HUDEP-2 (cell line): ENCODE measurements around the gene G6PC1.
"Not testable (repeated sequence)": the region's sequence is repeated elsewhere in the genome, so short reads cannot be mapped to it uniquely, and the experiment has no call there.

Experiments
- DNase-seq, 76 experiments: peaks; one replicate each; lab custom pipeline; 2025; ENCODE audit not compliant: unreplicated experiment in 76 of 76; lab: John Stamatoyannopoulos, UW

The G6PC1 gene

DNA sequence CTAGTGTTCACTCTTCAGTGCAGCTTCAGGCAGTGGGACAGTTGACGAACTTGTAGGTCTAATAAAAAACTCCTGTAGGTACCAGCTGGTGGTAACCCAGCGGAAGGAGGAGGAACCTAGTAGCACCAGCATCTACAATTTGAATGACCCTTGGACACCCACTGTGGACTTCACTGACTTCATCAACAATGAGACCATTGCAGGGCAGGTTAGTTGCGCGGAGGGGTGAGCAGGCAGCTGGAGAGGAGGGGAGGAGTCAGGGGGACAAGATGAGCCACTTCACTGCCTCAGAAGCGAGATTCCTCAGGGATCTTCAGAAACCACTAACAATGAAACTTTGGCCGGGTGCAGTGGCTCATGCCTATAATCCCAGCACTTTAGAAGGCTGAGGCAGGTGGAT, 27.3 kb upstream of the G6PC1 start:
- DNase-seq, result no peak

DNA sequence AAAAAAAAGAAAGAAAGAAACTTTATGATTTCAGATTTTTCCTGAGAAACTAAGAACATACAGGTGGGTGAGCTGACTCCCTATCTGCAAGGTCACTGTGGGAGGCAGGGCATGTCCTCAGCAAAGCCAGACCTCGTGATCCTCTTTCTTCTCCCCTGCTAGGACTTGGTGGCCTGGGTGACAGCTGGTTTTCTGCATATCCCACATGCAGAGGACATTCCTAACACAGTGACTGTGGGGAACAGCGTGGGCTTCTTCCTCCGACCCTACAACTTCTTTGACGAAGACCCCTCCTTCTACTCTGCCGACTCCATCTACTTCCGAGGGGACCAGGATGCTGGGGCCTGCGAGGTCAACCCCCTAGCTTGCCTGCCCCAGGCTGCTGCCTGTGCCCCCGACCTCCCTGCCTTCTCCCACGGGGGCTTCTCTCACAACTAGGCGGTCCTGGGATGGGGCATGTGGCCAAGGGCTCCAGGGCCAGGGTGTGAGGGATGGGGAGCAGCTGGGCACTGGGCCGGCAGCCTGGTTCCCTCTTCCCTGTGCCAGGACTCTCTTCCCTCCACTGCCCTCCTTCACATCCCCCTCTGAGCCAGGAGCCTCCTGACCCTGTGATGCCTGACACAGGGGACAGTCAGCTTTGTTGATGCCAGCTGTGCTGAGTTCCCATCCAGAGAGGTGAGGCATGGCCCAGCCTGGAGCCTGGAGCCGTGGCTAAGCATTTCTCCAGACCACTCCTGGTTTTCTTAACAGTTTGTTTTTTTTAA, 26.5 kb upstream of the G6PC1 start:
- not testable (repeated sequence) for DNase-seq

DNA sequence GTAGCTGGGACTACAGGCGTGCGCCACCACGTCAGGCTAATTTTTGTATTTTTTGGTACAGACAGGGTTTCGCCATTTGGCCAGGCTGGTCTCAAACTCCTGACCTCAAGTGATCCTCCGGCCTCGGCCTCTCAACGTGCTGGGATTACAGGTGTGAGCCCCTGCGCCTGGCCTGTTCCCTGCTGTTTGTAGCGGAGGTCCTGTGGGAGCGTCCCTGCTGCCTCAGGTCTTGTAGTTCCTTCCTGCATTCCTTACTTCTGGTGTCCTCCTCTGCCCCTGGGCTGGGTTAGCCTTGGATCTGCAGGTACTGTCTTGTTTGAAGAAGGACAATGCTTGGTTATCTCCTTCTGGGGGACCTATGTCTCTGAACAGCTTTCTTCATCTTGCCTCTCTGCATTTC, 23.6 kb upstream of the G6PC1 start:
- no peak for DNase-seq

DNA sequence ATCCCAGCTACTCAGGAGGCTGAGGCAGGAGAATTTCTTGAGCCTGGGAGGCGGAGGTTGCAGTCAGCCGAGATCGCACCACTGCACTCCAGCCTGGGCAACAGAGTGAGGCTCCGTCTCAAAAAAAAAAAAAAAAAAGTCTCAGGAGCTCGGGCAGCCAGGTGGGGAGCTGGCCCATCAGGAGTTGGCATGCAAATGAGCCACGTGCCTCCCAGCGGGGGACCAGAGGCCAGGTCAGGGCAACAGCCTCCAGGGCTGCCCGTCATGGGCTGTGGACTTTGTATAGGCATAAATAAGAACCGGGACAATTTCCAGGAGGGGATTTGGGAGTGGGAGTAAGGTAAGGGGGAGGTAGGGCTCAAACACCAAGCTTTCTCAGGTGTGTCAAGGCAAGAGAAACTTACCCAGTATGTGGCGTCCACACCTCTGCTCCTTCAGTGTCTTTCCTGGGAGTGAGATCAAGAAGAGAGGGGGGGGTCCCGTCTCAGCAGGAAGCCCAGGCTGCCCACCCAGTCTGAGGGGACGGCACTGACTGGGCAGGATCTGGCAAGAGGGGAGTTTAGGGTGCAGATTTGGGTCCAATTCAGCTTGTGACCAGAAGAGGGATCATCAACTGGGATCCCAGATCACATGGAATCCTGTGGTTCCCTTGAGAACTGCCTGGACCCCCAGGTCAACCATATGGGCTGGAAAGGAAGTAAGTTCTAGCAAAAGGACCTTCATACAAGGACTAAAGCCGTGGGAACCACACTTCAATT, 22.3 kb upstream of the G6PC1 start:
- DNase-seq, result no peak

DNA sequence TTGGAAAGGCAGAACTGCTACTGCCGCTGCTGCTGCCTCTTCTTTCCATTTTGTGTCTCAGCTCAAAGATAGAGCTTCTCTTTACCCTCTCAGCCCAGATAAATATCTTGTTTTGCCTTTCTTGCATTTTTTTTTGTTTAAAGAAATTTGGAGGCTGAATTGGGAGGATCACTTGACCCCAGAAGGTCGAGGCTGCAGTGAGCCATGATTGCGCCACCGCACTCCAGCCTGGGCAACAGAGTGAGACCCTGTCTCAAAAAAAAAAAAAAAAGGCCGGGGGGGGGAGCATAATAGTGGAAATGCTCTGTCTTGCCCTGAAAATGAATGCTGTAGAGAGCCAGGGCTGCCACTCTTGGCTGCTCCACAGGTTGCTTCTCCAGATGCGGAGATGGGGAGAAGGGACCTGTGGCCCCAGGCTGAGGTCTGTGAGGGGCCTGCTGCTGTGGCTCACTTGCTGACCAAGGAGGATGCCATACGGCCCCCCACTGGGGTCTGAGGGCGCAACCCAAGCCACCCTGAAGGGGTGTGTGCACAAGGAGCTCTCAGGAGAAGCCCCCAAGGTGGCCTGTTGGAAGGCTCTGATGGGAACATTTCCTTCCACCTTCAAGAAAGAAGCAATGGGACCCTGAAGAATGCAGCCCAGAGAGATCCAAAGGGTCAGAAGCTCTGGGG, 21.5 kb upstream of the G6PC1 start:
- DNase-seq, result no peak

DNA sequence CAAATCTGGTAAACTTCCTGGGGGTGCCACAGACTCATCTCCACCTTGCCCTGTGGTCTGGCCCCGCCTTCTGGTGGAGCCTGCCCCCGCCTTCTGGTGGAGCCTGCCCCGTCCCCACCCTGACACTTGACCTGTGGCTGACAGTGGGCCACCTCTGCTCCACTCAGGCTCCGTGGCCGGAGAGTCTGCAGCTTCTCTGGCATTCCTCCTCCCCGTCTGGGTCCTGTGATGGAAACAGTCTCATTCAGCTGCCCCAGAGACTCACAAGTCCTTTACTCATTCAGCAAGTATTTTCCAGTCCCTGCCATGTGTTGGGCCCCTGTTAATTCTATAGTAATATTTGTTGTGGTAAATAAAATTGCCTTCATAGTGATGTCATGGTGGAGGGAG, 21.0 kb upstream of the G6PC1 start:
- no peak for DNase-seq

DNA sequence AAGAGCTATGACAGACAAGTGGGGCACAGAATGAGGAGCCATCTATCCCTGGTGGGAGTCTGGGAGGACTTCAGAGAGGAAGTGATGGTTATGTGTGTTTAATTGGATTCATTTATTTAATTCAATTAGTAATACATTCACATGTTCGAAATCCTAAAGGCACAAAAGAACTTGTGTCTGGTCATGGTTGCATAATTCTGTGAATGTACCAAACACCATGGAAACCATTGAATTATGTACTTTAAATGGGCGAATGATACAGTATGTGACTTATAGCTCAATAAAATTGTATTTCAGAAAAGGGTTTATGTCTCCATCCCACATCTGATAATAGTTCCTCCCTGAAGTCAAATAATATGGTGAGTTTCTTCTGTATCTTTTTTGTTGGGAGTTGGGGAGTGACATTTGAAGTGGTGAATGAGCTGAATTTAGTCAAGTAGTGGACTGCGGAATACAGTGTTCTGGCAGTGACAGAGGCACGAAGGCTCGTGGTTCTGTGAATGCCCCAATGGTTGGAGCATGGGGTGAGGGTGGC, 19.8 kb upstream of the G6PC1 start:
- no peak for DNase-seq

DNA sequence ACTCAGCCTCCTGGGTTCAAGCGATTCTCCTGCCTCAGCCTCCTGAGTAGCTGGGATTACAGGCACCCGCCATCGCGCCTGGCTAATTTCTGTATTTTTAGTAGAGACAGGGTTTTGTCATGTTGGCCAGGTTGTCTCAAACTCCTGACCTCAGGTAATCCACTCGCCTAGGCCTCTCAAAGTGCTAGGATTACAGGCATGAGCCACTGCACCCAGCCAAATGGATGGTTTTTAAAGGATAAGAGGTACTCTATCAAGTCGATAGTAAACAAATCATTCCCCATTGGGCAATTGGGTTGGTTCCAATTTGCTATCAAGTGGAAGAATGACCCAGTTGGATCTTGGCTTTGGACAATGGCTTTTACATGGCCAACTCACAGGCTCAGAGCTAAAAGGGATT, 18.9 kb upstream of the G6PC1 start:
- not testable (repeated sequence) for DNase-seq

DNA sequence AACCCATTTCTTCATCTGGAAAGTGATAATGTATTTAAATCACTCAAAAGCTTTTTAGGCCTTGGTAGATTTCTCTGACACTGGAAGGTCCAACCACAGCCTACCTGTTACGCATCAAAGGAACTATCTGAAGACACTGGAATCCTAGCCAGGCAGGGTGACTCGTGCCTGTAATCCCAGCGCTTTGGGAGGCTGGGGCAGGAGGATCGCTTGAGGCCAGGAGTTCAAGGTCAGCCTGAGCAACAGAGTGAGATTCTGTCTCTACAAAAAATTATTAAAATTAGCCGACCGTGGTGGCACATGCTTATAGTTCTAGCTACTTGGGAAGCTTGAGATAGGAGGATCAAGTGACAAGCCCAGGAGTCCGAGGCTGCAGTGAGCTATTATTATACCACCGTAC, 18.4 kb upstream of the G6PC1 start:
- DNase-seq, result no peak

DNA sequence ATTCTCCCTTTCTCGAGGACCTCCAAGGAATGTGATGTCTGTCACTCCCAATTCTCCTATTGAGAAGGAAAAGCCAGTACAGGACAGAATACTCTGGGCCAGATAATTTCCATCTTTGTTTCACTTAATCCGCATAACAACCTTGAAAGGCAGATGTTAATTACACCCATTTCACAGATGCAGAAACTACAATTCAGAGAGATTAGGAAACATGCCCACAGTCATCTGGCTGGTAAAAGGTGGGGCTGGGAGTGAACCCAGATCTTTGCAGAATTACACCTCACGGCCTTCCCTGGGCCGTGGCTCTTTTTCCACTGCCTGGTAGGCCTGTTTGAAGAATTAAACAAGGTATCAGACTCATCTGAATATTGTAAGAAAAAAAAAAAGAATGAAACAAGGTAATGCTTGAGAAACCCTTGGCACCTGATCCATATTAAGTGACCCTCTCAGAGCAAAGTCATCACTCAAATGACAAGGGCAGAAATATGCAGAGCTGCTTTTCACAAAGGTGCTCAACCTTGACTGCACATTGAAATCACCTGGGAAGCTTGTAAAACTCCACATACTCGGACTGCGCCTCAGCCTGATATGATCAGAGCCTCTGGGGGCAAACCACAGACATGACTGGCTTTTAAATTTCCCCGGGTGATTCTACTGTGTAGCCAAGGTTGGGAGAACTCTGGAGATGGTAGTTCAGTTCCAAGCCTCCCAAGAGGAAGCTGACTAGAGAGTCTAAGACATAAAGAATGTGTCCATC, 16.6 kb upstream of the G6PC1 start:
- no peak for DNase-seq

DNA sequence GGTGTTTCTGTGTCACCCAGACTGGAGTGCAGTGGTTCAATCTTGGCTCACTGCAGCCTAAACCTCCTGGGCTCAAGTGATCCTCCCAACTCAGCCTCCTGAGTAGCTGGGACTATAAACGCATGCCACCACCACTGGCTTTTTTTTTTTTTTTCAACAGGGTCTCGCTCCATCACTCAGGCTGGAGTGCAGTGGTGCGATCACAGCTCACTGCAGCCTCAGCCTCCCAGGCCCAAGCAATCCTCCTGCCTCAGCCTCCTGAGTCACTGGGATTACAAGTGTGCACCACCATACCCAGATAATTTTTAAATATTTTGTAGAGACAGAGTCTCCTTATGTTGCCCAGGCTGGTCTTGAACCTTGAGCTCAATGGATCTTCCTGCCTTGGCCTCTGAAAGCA, 14.8 kb upstream of the G6PC1 start:
- DNase-seq, result not testable (repeated sequence)

DNA sequence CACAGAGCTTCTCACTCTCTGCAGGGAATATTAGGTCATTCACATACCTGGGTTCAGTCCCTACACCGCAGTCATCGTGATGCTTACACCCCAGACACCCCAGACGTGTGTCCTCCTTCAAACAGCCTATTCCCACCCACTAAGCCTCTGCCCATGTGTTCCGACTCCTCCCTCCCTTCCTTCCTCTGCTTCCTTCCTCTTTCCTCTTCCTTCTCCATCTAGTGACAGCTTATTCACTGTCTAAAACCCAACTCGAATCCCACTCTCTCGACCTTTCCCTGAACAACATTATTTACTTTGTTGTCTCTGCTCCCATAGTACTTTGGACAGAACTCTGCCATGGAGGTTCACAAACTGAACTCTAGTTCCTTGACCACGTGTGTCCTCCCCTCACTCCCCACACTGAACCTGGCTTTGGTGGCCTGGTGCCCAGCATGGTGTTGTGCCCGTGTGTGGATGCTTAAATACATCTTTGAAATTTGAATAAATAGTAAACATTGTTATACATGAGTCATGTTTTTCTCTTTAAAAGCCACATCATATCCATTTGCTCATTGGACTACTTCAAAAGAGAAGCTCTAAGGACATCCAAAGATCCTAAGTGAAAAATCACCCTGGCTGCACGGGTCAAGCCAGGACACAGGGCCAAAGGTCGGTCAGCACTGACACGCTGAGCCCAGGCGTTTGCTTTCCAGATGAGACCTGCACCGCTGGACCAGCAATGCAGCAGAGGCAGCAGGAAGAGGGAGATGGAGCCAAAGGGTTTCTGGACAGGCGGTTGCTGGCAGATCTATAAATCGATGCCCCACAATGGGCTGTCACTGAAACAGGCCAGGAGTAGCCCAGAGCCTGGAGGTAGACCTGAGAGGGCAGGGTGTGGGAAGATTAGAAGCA, 14.1 kb upstream of the G6PC1 start:
- no peak for DNase-seq

DNA sequence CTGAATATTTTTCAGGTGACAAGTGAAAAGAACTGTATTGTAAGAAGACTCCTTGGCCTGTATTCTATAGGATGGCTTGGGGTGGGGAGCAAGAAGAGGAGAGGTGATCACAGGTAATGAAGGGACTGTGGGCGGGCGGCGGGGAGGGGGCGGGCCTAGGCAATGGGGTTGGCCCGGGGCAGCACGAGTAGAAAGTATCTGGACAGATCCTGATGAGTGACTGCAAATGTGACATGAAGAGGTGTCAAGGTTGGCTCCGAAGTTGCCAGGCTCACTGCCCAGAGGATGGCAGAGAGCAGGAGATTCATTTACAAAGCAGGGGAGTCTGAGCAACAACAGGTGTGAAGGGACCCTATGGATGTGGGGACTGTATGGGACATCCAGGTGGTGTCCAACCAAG, 10.8 kb upstream of the G6PC1 start:
- no peak for DNase-seq

DNA sequence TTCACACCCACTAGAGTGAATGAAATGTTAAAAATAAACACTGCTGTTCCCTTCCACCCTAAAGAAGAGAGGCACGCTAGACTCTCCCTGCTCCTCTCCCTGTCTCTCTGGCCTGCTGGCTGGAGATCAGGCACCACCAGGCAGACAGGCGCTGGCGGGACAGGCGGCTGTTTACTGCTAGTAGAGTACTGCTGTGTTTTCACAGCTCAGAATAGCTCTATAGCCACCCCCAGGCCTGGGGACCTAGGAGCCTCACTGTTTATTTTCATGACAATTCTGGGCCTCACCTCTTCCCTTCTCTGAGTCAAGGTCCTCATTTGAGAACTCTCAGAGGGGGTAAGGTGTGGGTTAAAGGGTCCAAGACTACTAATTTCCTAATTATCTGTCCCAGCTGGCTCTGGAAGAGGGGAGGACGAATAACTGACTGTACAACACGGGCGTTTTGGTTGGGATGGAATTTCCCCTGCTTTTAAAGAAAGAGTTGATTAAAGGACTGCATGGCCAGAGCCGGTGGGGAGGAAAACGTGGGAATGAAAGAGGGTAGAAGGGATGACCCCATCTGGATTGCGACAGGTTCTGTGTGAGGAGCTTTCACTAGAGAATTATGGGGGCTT, 9.0 kb upstream of the G6PC1 start:
- DNase-seq, result no peak

DNA sequence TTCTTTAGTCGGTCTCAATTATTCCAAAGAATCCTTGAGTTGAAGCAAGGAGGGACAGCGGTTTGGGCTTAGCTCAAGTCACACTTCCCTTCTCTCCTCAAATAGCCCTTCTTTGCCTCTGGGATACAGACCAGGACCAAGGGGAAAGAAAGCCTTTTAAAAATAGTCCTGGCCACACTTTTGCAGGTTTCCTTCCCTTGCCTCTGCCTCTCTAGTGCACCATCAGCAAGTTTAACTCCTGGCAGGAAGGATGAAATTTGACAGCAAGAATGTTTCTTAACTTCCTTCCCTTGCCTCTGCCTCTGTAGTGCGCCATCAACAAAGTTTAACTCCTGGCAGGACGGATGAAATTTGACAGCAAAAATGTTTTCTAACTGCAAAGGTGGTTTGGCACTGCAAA, 7.2 kb upstream of the G6PC1 start:
- no peak for DNase-seq

DNA sequence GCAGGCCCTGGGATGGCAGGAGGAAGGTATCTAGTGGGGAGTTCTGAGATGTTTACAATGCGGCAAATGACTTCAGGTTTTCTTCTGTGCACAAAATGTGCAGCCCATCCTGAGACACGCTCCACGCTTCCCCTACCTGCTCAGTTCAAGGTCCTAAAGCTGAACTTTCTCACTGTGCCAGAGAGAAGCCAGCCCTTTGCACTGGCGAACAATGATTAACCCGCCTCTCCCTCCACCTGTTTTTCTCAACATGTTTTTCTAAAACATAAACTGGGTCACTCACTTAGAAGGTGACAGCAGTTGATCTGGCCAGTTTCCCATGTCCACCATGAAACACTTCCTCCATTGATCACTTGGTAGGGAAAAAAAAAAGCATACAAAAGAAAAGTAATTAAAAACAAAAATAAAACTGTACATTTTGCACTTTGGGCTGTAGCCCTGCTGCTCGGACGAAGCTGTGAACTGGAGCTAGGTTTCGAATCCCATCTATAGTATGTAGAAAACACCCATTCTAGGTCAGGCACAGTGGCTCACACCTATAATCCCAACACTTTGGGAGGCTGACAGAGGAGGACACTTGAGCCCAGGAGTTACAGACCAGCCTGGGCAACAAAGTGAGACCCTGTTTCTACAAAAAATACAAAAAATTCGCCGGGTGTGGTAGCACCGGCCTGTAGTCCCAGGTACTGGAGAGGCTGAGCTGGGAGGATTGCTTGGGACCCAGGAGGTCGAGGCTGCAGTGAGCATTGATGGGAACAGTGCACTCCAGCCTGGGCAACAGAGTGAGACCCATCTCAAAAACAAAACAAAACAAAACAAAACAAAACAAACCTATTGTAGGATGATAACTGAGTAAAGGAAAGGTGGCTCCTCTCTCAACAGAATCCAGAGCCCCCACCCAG, 6.1 kb upstream of the G6PC1 start:
- no peak for DNase-seq

DNA sequence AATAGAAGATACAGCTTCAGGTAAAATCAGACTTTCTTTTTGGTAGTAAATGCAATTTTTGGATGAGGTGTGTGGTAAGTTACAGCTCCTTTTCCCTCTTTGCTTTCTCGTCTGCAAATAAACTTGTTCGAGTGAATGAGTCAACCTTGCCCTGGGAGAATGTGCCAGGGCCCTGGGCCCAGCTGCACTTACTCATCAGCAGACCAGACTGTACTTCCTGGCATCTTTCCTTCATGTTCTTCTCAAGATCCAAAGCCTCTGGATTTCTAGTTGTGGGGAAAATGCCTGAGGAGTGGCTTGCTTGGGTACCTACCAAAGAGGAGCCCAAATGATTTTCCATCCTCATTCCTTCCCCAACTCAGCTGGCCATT, 5.4 kb upstream of the G6PC1 start:
- DNase-seq, result no peak

DNA sequence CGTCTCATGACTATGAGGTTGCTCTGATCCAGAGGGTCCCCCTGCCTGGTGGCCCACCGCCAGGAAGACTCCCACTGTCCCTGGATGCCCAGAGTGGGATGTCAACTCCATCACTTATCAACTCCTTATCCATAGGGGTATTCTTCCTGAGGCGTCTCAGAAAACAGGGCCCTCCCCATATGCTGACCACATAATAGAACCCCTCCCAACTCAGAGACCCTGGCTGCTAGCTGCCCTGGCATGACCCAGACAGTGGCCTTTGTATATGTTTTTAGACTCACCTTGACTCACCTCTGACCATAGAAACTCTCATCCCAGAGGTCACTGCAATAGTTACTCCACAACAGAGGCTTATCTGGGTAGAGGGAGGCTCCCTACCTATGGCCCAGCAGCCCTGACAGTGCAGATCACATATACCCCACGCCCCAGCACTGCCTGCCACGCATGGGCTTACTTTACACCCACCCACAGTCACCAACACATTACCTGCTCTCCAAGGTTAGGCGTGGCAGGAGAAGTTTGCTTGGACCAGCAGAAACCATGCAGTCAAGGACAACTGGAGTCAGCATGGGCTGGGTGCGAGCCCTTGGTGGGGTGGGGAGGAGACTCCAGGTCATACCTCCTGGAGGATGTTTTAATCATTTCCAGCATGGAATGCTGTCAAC, 2.3 kb upstream of the G6PC1 start:
- DNase-seq, result no peak
